ENCODE results near the gene KRT7. TPM values are rescaled to one million over a fixed set of nuclear protein-coding genes. Genes with fewer than 3 reads are reported as not detected.

Gene KRT7
- total and polyA plus RNA-seq, 2 donors (not counting 3 experiments of a cell fraction or from before 2014, with no cell fraction given): 120 to 293 TPM

GRCh38 chr12:52201451-52201839 is 31.6 kb upstream of the KRT7 start:
- H4K20me1 ChIP-seq (replicated peaks; ENCODE audit: control insufficient read depth, extremely low read depth, insufficient read depth, low read length): no peaks in the 10 kb centered on the region
- BruUV-seq (replicated peaks): no TSS peak
- CTCF ChIA-PET: interaction anchor here (1.0 to 1.5 kb wide), 4 partner anchors 8 to 29 kb away, joined by 3 to 9 read pairs (median 3); no protein-coding TSS in a partner anchor
- H3K9me3 ChIP-seq (replicated peaks; ENCODE audit: control insufficient read depth, insufficient read depth, low read length): no peaks in the 10 kb centered on the region
- dilution Hi-C loops (cut with MboI; ENCODE audit: extremely low pct_ligation_motif_present, low sequenced_read_pairs): no loop called here
- TF ChIP-seq POLR2AphosphoS5 (IDR thresholded peaks at IDR 0.05; ENCODE audit: insufficient read depth, low read depth, low read length) (no peak), MAX (IDR thresholded peaks at IDR 0.05; ENCODE audit: insufficient read depth, insufficient read length) (no peak), POLR2A (IDR thresholded peaks at IDR 0.05; ENCODE audit: low read depth, low read length) (no peak), JUN (IDR thresholded peaks at IDR 0.05; ENCODE audit: borderline replicate concordance, insufficient read depth, insufficient read length, low read depth) (no peak), CTCF (IDR thresholded peaks at IDR 0.05; ENCODE audit: extremely low read depth in 1 of 2, insufficient read depth in 1 of 2, low read depth in 1 of 2, low read length in 2 of 2) (no peak), GATA2 (IDR thresholded peaks at IDR 0.05; ENCODE audit: insufficient read depth, insufficient read length, low read depth, low read length) (no peak), FOS (IDR thresholded peaks at IDR 0.05; ENCODE audit: borderline replicate concordance, insufficient read depth, low read length) (no peak), EZH2 (IDR thresholded peaks at IDR 0.05; ENCODE audit: borderline replicate concordance, low read depth, low read length, severe bottlenecking) (no peak), MYC (IDR thresholded peaks at IDR 0.05; ENCODE audit: low read depth, low read length) (no peak)
- peaks cover 13% of the 10 kb centered on the region for H3K4me1 ChIP-seq (ENCODE audit: control insufficient read depth, extremely low read depth, insufficient read depth, low read length)
- no peaks in the 10 kb centered on the region for H3K9me1 ChIP-seq (replicated peaks; ENCODE audit: control insufficient read depth, extremely low read depth, insufficient read depth, low read length)
- no peaks in the 10 kb centered on the region for H3K27me3 ChIP-seq (ENCODE audit: control insufficient read depth in 2 of 2, insufficient read depth in 2 of 2, low read length in 2 of 2)
- H3K27ac ChIP-seq (ENCODE audit: insufficient read depth, low read depth, low read length): no peak overlapping the region
- DNase-seq (ENCODE audit: low read depth, low spot score) (no peak), FAIRE-seq (no peak)
- intact Hi-C loops (cut with micrococcal nuclease): no loop called here
- H3K4me2 ChIP-seq (ENCODE audit: insufficient read depth, low read length): no peak overlapping the region
- no peak overlapping the region for H3K4me3 ChIP-seq (replicated peaks in 1 of 3; ENCODE audit: insufficient read depth in 1 of 3, low read depth in 1 of 3, low read length in 3 of 3)
- H3K36me3 ChIP-seq (ENCODE audit: control insufficient read depth in 2 of 2, extremely low read depth in 1 of 2, insufficient read depth in 2 of 2, low read length in 2 of 2): no peaks in the 10 kb centered on the region
- H3K79me2 ChIP-seq (ENCODE audit: control insufficient read depth, insufficient read depth, low read length): no peaks in the 10 kb centered on the region
- H2AFZ ChIP-seq (ENCODE audit: low read depth, low read length): no peak overlapping the region
- POLR2A ChIA-PET: no interaction called here
- no peak overlapping the region for H3K9ac ChIP-seq (replicated peaks; ENCODE audit: extremely low read depth, insufficient read depth, low read length)
